Thyroid gland (tissue), 4 donors: ENCODE data around the gene HCFC1. TPM values are rescaled to one million over a fixed set of nuclear protein-coding genes. Genes with fewer than 3 reads are reported as not detected.

Experiments
- DNase-seq, 2 donors: peaks; one replicate each; pipeline ENCODE4 v3.0.0-alpha.2; 2019
- H3K27ac ChIP-seq, 3 donors: fragments of 200-600 bp; sonication (generic); 1 replicate in 2 of 3; 2 replicates in 1 of 3; pipeline ENCODE4 v1.5.1; 2016 to 2019; ENCODE audit warnings: mild to moderate bottlenecking in 1 of 3, moderate library complexity in 1 of 3
- H3K27me3 ChIP-seq: fragments of 200-600 bp; sonication (generic); one replicate; pipeline ENCODE4 v1.5.1; 2019
- H3K36me3 ChIP-seq, 2 donors: fragments of 200-600 bp; sonication (generic); one replicate each; pipeline ENCODE4 v1.5.1; 2016 to 2019
- H3K4me1 ChIP-seq, 2 donors: fragments of 200-600 bp; sonication (generic); one replicate each; pipeline ENCODE4 v1.5.1; 2017 to 2019
- H3K4me3 ChIP-seq, 3 donors: fragments of 200-600 bp; sonication (generic); replicated peaks in 1 of 3; 1 replicate in 2 of 3; 2 replicates in 1 of 3; pipeline ENCODE4 v1.5.1; 2016; ENCODE audit warnings: mild to moderate bottlenecking in 1 of 3
- H3K9me3 ChIP-seq: fragments of 200-600 bp; sonication (generic); one replicate; pipeline ENCODE4 v1.5.1; 2017
- CTCF ChIP-seq, 6 experiments: fragments of 200-600 bp in 3 of 6; fragments of 450-650 bp in 3 of 6; sonication (generic) in 3 of 6; IDR thresholded peaks; one replicate each; pipeline ENCODE4 v1.5.1; 2016 to 2019; ENCODE audit warnings: antibody characterized with exemption in 6 of 6, mild to moderate bottlenecking in 2 of 6, inconsistent platforms in 1 of 6, moderate library complexity in 1 of 6
- POLR2A ChIP-seq, 2 donors: fragments of 450-650 bp; IDR thresholded peaks; one replicate each; pipeline ENCODE4 v1.6.1; 2017; ENCODE audit warnings: antibody characterized with exemption in 2 of 2, mild to moderate bottlenecking in 2 of 2, moderate library complexity in 1 of 2
- WGBS, 2 donors: methylation state at CpG; one replicate each; pipeline ENCODE4 v1.1.5; 2017; 5-methylcytosine and 5-hydroxymethylcytosine counted together
- intact Hi-C: fragments of 100-400 bp; cut with DNase I; formaldehyde crosslinking; loops from one replicate; pipeline ENCODE4 v1.15.1; 2023
- total RNA-seq, 4 donors: library from RNA; depleted of rRNA; stranded (reverse); fragments of >200 nt; gene quantifications; one replicate each; pipeline ENCODE4 v1.2.3, GENCODE V29; 2016

The HCFC1 gene
- total RNA-seq, 4 donors from 2014 or later, result 23.5 to 119 (median 52.3) TPM

- no peaks in the 10 kb centered on the region for H3K9me3 ChIP-seq
- intact Hi-C loops, result no loop called here
- no peak for DNase-seq
- WGBS, 2 donors, result 81% methylated on average over 5 of the region's 20 CpGs; no CpG with 5 or more reads in 1 of the 2 donors
- no peak for TF ChIP-seq POLR2A (IDR thresholded peaks at IDR 0.05)
- TF ChIP-seq CTCF (IDR thresholded peaks at IDR 0.05), result no peak
- no peaks in the 10 kb centered on the region for H3K36me3 ChIP-seq
- H3K27me3 ChIP-seq, result no peaks in the 10 kb centered on the region
- no peak overlapping the region for H3K4me3 ChIP-seq
- H3K27ac ChIP-seq, result no peak overlapping the region
- peaks cover under 1 to 5% of the 10 kb centered on the region in 2 donors for H3K4me1 ChIP-seq
Observed at GRCh38 chrX:154006947-154007346, 35.3 kb upstream of the HCFC1 start.

- intact Hi-C loops, result no loop called here
- no peak for TF ChIP-seq POLR2A (IDR thresholded peaks at IDR 0.05)
- TF ChIP-seq CTCF (IDR thresholded peaks at IDR 0.05), result no peak
- H3K4me3 ChIP-seq, result no peak overlapping the region
- H3K36me3 ChIP-seq, result no peaks in the 10 kb centered on the region
- 71 to 85% methylated on average over 11 of the region's 11 CpGs for WGBS, 2 donors
- H3K27ac ChIP-seq, result no peak overlapping the region
- no peaks in the 10 kb centered on the region for H3K27me3 ChIP-seq
- peaks cover 0 to 4% of the 10 kb centered on the region in 2 donors for H3K4me1 ChIP-seq
- DNase-seq, result no peak
- H3K9me3 ChIP-seq, result no peaks in the 10 kb centered on the region
Observed at GRCh38 chrX:154004315-154004714, 32.7 kb upstream of the HCFC1 start.

DNA sequence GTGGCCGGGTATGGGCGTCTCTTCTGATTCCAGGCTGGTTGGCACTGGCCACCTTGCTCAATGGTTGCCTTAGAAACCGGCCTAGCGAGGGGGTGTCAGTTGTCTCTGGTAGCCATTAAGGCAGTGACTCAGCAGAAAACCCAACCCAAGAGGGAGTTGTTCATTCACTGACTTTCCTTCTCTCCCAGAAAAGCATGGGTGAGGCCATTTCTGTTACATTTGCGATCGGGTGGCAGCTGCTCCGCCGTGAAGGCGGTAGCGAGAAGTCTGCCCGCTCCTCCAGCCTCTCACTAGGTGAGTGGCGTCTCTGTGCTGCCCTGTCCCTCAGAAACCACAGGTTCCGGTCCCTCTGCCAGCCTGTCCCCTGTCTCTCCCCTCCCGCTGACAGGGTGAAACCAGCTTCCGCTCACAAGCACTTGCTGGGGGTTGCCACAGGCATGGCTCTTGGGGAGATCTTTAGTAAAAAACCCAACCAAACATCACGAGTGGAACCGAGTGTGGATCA lies 30.6 kb upstream of the HCFC1 start:
- Histone ChIP-seq H3K4me1 (peaks cover 0 to 4% of the 10 kb centered on the region in 2 donors), H3K9me3 (no peaks in the 10 kb centered on the region), H3K36me3 (no peaks in the 10 kb centered on the region), H3K27ac (no peak overlapping the region), H3K27me3 (no peaks in the 10 kb centered on the region), H3K4me3 (no peak overlapping the region)
- peak in 1 of 2 donors; percentile 39 for DNase-seq
- no peak for TF ChIP-seq POLR2A (IDR thresholded peaks at IDR 0.05)
- TF ChIP-seq CTCF (IDR thresholded peaks at IDR 0.05), result no peak
- WGBS, 2 donors, result 72 to 82% methylated on average over 11 to 15 of the region's 17 CpGs
- intact Hi-C loops, result no loop called here

- Histone ChIP-seq H3K9me3 (no peaks in the 10 kb centered on the region), H3K4me1 (peaks cover 0 to 4% of the 10 kb centered on the region in 2 donors), H3K27ac (no peak overlapping the region), H3K4me3 (no peak overlapping the region), H3K36me3 (no peaks in the 10 kb centered on the region), H3K27me3 (no peaks in the 10 kb centered on the region)
- 47% methylated on average over 3 of the region's 5 CpGs for WGBS, 2 donors
- intact Hi-C loops, result no loop called here
- no peak for DNase-seq
- TF ChIP-seq CTCF (IDR thresholded peaks at IDR 0.05) (no peak), POLR2A (IDR thresholded peaks at IDR 0.05) (no peak)
Observed at GRCh38 chrX:154000051-154000450, 28.4 kb upstream of the HCFC1 start.

GRCh38 chrX:153999359-154000037 lies 27.9 kb upstream of the HCFC1 start:
- no peak overlapping the region for H3K4me3 ChIP-seq
- no peaks in the 10 kb centered on the region for H3K9me3 ChIP-seq
- no peak for DNase-seq
- TF ChIP-seq CTCF (IDR thresholded peaks at IDR 0.05) (no peak), POLR2A (IDR thresholded peaks at IDR 0.05) (no peak)
- H3K27ac ChIP-seq, result no peak overlapping the region
- WGBS, 2 donors, result 48 to 59% methylated on average over 13 to 15 of the region's 19 CpGs
- H3K36me3 ChIP-seq, result no peaks in the 10 kb centered on the region
- H3K4me1 ChIP-seq, result peaks cover 0 to 4% of the 10 kb centered on the region in 2 donors
- intact Hi-C loops, result no loop called here
- H3K27me3 ChIP-seq, result no peaks in the 10 kb centered on the region
